Ovary (tissue), 9 donors: ENCODE data around the gene PCNT. TPM values are rescaled to one million over a fixed set of nuclear protein-coding genes. Genes with fewer than 3 reads are reported as not detected.
"Not testable (repeated sequence)": the region's sequence is repeated elsewhere in the genome, so short reads cannot be mapped to it uniquely, and the experiment has no call there.

Experiments
- DNase-seq, 5 donors: peaks; one replicate each; pipeline ENCODE4 v3.0.0-alpha.2; 2019 to 2020
- H3K27ac ChIP-seq, 2 donors: fragments of 200-600 bp; one replicate each; pipeline versions ENCODE4 v1.5.1 to v1.8.0; 2019 to 2022
- H3K27me3 ChIP-seq: fragments of 200-600 bp; one replicate; pipeline ENCODE4 v1.8.0; 2022
- H3K36me3 ChIP-seq: fragments of 200-600 bp; sonication (generic); one replicate; pipeline ENCODE4 v1.5.1; 2019
- H3K4me1 ChIP-seq: one replicate; pipeline ENCODE4 v1.8.1; 2013; ENCODE audit warnings: mild to moderate bottlenecking, moderate library complexity; ENCODE audit not compliant: insufficient read depth
- H3K4me3 ChIP-seq: fragments of 200-600 bp; sonication (generic); one replicate; pipeline ENCODE4 v1.5.1; 2017
- H3K9me3 ChIP-seq, 2 donors: fragments of 200-600 bp in 1 of 2; sonication (generic) in 1 of 2; one replicate each; pipeline versions ENCODE4 v1.5.1 to v1.8.1; 2013 to 2019; ENCODE audit warnings: mild to moderate bottlenecking in 1 of 2, moderate library complexity in 1 of 2
- CTCF ChIP-seq, 3 donors: fragments of 450-650 bp in 2 of 3; fragments of 200-600 bp in 1 of 3; IDR thresholded peaks; one replicate each; pipeline versions ENCODE4 v1.5.1 to v1.8.0; 2016 to 2022; ENCODE audit warnings: antibody characterized with exemption in 3 of 3, mild to moderate bottlenecking in 1 of 3
- EP300 ChIP-seq: sonication (generic); formaldehyde crosslinking; IDR thresholded peaks from one replicate; pipeline ENCODE4 v1.6.1; 2017; ENCODE audit warnings: antibody characterized with exemption
- POLR2A ChIP-seq: fragments of 450-650 bp; IDR thresholded peaks from one replicate; pipeline ENCODE4 v1.6.1; 2017; ENCODE audit warnings: antibody characterized with exemption, mild to moderate bottlenecking, moderate library complexity
- WGBS, 3 donors: extraction: QIAGEN DNeasy Blood & Tissue Kit in 1 of 3; methylation state at CpG; one replicate each; pipeline versions ENCODE4 v1.1.5 to v1.1.7; 2013 to 2017; 5-methylcytosine and 5-hydroxymethylcytosine counted together
- intact Hi-C, 4 donors: fragments of 100-400 bp; cut with DNase I; formaldehyde crosslinking; loops; one replicate each; pipeline versions ENCODE4 v1.11.0 to v1.15.1; 2022 to 2023
- polyA plus RNA-seq, 2 donors: library from polyadenylated mRNA; stranded (reverse); fragments of 200-250 nt in 1 of 2; fragments of 350-450 nt in 1 of 2; fragmentation: Illumina TruSeq in 1 of 2; extraction: RNeasy Lipid Tissue Mini Kit (QIAGEN cat#74804) in 1 of 2; gene quantifications; one replicate each; pipeline ENCODE4 v1.2.3, GENCODE V29; 2013 to 2014
- total RNA-seq, 7 donors: library from RNA; depleted of rRNA in 2 of 7; stranded (reverse); fragments of >200 nt in 2 of 7; fragmentation: NEBNext Ultra II Directional in 3 of 7; extraction: Animal tissue kit (Norgen Biotek cat#: 25700) in 3 of 7; gene quantifications; one replicate each; pipeline versions ENCODE4 v1.1.0 to v1.2.4, GENCODE V29; 2016 to 2023
- donor health status: DM: no; HTN: no; CAD: no; lungs with moderate emphysema.
- donor health status: DM: no; HTN: no; CAD: no.
- donor health status: Bipolar disorder and iron deficiency.
- donor health status: DM: yes; HTN: yes; CAD: no.
- donor health status: DM: no; HTN: no; CAD: no.
- donor health status: DM: yes; HTN: yes; CAD: no.

Gene PCNT
- total and polyA plus RNA-seq, 9 donors = 11.1 to 28.2 (median 18.6) TPM

DNA sequence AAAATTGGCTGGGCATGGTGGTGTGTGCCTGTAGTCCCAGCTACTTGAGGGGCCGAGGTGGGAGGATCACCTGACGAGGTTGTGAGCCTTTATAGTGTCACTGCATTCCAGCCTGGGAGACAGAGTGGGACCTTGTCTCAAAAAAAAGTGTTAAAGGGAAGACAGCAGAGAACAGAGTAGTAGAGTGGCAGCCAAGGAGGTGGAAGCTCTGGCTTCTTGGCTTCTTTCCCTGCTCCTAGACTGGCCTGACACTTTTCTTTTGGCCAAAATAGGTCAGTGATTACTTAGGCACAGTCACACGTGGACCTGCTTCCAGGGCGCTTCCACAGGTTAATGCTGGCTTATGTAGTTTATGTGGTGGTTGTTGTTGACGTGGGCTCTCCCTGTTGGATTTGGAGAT, 138.0 kb downstream of the PCNT start:
- Histone ChIP-seq H3K36me3 (no peaks in the 10 kb centered on the region), H3K9me3 (no peaks in the 10 kb centered on the region), H3K27ac (no peak overlapping the region), H3K4me1 (peaks cover 4% of the 10 kb centered on the region), H3K4me3 (no peak overlapping the region), H3K27me3 (no peaks in the 10 kb centered on the region)
- 75 to 84% (median 76%) methylated on average over 5 of the region's 5 CpGs for WGBS, 3 donors
- no peak for DNase-seq
- TF ChIP-seq CTCF (IDR thresholded peaks at IDR 0.05) = no peak
- TF ChIP-seq EP300 = no peak
- no peak for TF ChIP-seq POLR2A
- intact Hi-C loops = no loop called here

GRCh38 chr21:46465153-46465552, 141.2 kb downstream of the PCNT start:
- H3K27me3 ChIP-seq, H3K4me1 ChIP-seq, DNase-seq, H3K9me3 ChIP-seq, H3K36me3 ChIP-seq, H3K27ac ChIP-seq, H3K4me3 ChIP-seq, intact Hi-C loops: not testable (repeated sequence)
- 87 to 94% (median 93%) methylated on average over 6 of the region's 6 CpGs for WGBS, 3 donors

- Histone ChIP-seq H3K9me3 (no peaks in the 10 kb centered on the region), H3K4me1 (no peaks in the 10 kb centered on the region), H3K27ac (no peak overlapping the region), H3K36me3 (no peaks in the 10 kb centered on the region), H3K27me3 (no peaks in the 10 kb centered on the region), H3K4me3 (no peak overlapping the region)
- no peak for TF ChIP-seq CTCF (IDR thresholded peaks at IDR 0.05)
- no peak for TF ChIP-seq POLR2A
- no peak for TF ChIP-seq EP300
- intact Hi-C loops = no loop called here
- no peak for DNase-seq
- WGBS, 3 donors = 86 to 92% (median 87%) methylated on average over 3 of the region's 3 CpGs
Observed at GRCh38 chr21:46465651-46466050, 141.7 kb downstream of the PCNT start.

DNA sequence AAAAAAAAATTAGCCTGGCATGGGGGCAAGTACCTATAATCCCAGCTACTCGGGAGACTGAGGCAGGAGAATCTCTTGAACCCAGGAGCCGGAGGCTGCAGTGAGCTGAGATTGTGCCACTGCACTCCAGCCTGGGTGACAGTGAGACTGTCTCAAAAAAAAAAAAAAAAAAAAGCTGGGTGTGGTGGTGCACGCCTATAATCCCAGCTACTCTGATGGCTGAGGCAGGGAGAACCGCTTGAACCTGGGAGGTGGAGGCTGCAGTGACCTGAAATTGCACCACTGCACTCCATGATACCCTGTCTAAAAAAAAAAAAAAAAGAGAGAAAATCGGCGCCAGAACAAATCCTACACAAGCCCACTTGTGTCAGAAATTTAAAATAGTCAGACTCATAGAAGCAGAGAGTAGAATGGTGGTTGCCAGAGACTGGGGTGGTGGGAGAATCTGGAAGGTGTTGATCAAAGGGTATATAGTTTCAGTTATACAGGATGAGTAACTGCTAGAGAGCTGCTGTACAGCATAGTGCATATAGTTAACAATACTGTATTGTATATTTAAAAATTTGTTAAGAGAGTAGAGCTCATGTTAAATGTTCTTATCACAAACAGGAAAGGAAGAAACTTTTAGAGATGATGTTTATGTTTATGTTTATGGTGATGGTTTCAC, 144.3 kb downstream of the PCNT start:
- no peak overlapping the region for H3K27ac ChIP-seq
- intact Hi-C loops = no loop called here
- H3K27me3 ChIP-seq = no peaks in the 10 kb centered on the region
- H3K9me3 ChIP-seq = no peaks in the 10 kb centered on the region
- DNase-seq = no peak
- H3K4me1 ChIP-seq = no peaks in the 10 kb centered on the region
- TF ChIP-seq EP300 (no peak), POLR2A (no peak), CTCF (IDR thresholded peaks at IDR 0.05) (no peak)
- H3K4me3 ChIP-seq = no peak overlapping the region
- H3K36me3 ChIP-seq = no peaks in the 10 kb centered on the region
- 74 to 90% (median 78%) methylated on average over 6 of the region's 6 CpGs for WGBS, 3 donors

- H3K27me3 ChIP-seq = no peaks in the 10 kb centered on the region
- TF ChIP-seq POLR2A (no peak), EP300 (no peak), CTCF (IDR thresholded peaks at IDR 0.05) (no peak)
- no peaks in the 10 kb centered on the region for H3K36me3 ChIP-seq
- DNase-seq = no peak
- no peak overlapping the region for H3K4me3 ChIP-seq
- 95 to 96% (median 95%) methylated on average over 3 of the region's 3 CpGs for WGBS, 3 donors
- no peaks in the 10 kb centered on the region for H3K4me1 ChIP-seq
- H3K9me3 ChIP-seq = no peaks in the 10 kb centered on the region
- H3K27ac ChIP-seq = no peak overlapping the region
- intact Hi-C loops = no loop called here
Observed at GRCh38 chr21:46469275-46469674, 145.3 kb downstream of the PCNT start.
